Measurements from ENCODE around the gene ZNF646.

GRCh38 chr16:31132303-31132979 lies 58.2 kb downstream of the ZNF646 start:
- no peak for TF ChIP-seq POLR2AphosphoS5 (IDR thresholded peaks at IDR 0.05; ENCODE audit: low read depth, low read length)
- no peak for TF ChIP-seq POLR2A (IDR thresholded peaks at IDR 0.05; ENCODE audit: low read depth, low read length)
- no peak for TF ChIP-seq TAF1 (IDR thresholded peaks at IDR 0.05; ENCODE audit: borderline replicate concordance, low read depth, low read length)
